Measurements from ENCODE around the gene PSAT1.

- TF ChIP-seq FOSL1 (IDR thresholded peaks at IDR 0.05; ENCODE audit: insufficient read depth, low read depth, low read length) (no peak), POLR2AphosphoS5 (IDR thresholded peaks at IDR 0.05; ENCODE audit: low read depth, low read length) (no peak), CTCF (IDR thresholded peaks at IDR 0.05; ENCODE audit: control extremely low read depth in 1 of 3, insufficient read depth in 1 of 3, low read depth in 1 of 3, low read length in 3 of 3) (no peak), CEBPB (IDR thresholded peaks at IDR 0.05; ENCODE audit: low read depth, low read length) (no peak), EZH2 (IDR thresholded peaks at IDR 0.05; ENCODE audit: low read depth, low read length, severe bottlenecking) (no peak), TAF1 (IDR thresholded peaks at IDR 0.05; ENCODE audit: low read depth, low read length) (no peak), CREB1 (IDR thresholded peaks at IDR 0.05) (no peak), USF2 (IDR thresholded peaks at IDR 0.05; ENCODE audit: low read length) (no peak), RFX5 (IDR thresholded peaks at IDR 0.05; ENCODE audit: borderline replicate concordance, low read depth, low read length) (no peak), YY1 (IDR thresholded peaks at IDR 0.05; ENCODE audit: low read depth, low read length) (no peak), BRCA1 (IDR thresholded peaks at IDR 0.05; ENCODE audit: low read depth, low read length) (no peak), SAP30 (IDR thresholded peaks at IDR 0.05; ENCODE audit: insufficient read depth, insufficient replicate concordance, low read length) (no peak), POLR2A (IDR thresholded peaks at IDR 0.05; ENCODE audit: control extremely low read depth in 1 of 2, low read depth in 2 of 2, low read length in 2 of 2) (no peak)
These were observed 61.6 kb downstream of the PSAT1 start for GRCh38 chr9:78358329-78359051.

All from H1 (cell line).